ENCODE measurements around the gene NDUFB3.

NDUFB3 gene

GRCh38 chr2:201128933-201129505 is 57.2 kb downstream of the NDUFB3 start:
- DNase-seq (ENCODE audit: low read depth in 2 of 2), result no peak

- no peak for DNase-seq (ENCODE audit: low read depth in 2 of 2)
Observed at GRCh38 chr2:201130524-201131186, 58.9 kb downstream of the NDUFB3 start.

GRCh38 chr2:201132518-201132917 is 60.7 kb downstream of the NDUFB3 start:
- no peak for DNase-seq (ENCODE audit: low read depth in 2 of 2)

Measured in activated CD4-positive, alpha-beta T cell treated with anti-CD3 and anti-CD28 coated beads for 24 hours (primary cell).